H1 (cell line): ENCODE data around the gene CEP104. TPM values are rescaled to one million over a fixed set of nuclear protein-coding genes. Genes with fewer than 3 reads are reported as not detected.

Source experiments
- CTCF ChIA-PET: fragments of 300-600 bp; sonication (Branson Sonifier 250); formaldehyde crosslinking; loops from one replicate; lab custom pipeline; 2021; ENCODE audit not compliant: partially characterized antibody; lab: Charles Lee
- POLR2A ChIA-PET: fragments of 300-600 bp; sonication (Branson Sonifier 250); formaldehyde crosslinking; loops from one replicate; lab custom pipeline; 2021; ENCODE audit warnings: inconsistent platforms; ENCODE audit not compliant: partially characterized antibody; lab: Charles Lee
- DNase-seq, 2 experiments: peaks; one replicate each; pipeline versions ENCODE4 v3.0.0 to v3.0.0-alpha.2; 2010 to 2022; ENCODE audit warnings: low spot score in 2 of 2, low read depth in 1 of 2, mixed read lengths in 1 of 2
- FAIRE-seq: peaks from 2 replicates; lab custom pipeline; 2011; peaks lifted over from hg19 to GRCh38; lab: Jason Lieb, UNC
- H2AFZ ChIP-seq: 2 replicates; pipeline ENCODE4 v1.8.1; 2012; ENCODE audit warnings: low read length, inconsistent platforms
- H2AK5ac ChIP-seq: 2 replicates; pipeline ENCODE4 v1.6.1; 2013; ENCODE audit warnings: low read depth, low read length
- H2BK120ac ChIP-seq: replicated peaks from 2 replicates; pipeline ENCODE3; 2013; ENCODE audit warnings: low read depth, low read length, inconsistent platforms
- H2BK12ac ChIP-seq: 2 replicates; pipeline ENCODE4 v1.6.1; 2013; ENCODE audit warnings: low read depth, low read length
- H2BK15ac ChIP-seq: 2 replicates; pipeline ENCODE4 v1.6.1; 2013; ENCODE audit warnings: low read length
- H2BK20ac ChIP-seq: 2 replicates; pipeline ENCODE4 v1.6.1; 2013; ENCODE audit warnings: low read length
- H2BK5ac ChIP-seq: 2 replicates; pipeline ENCODE4 v1.6.1; 2013; ENCODE audit warnings: low read depth, low read length
- H3K14ac ChIP-seq: 2 replicates; pipeline ENCODE4 v1.6.1; 2013; ENCODE audit warnings: inconsistent platforms; ENCODE audit not compliant: insufficient read length
- H3K18ac ChIP-seq: 2 replicates; pipeline ENCODE4 v1.6.1; 2013; ENCODE audit warnings: low read length; ENCODE audit errors: extremely low read depth
- H3K23ac ChIP-seq: 2 replicates; pipeline ENCODE4 v1.6.1; 2013; ENCODE audit warnings: inconsistent platforms; ENCODE audit not compliant: insufficient read length
- H3K23me2 ChIP-seq: 2 replicates; pipeline ENCODE4 v1.6.1; 2013; ENCODE audit warnings: low read depth, low read length
- H3K27ac ChIP-seq: 2 replicates; pipeline ENCODE4 v1.6.1; 2011; ENCODE audit warnings: low read depth, low read length, inconsistent platforms
- H3K27me3 ChIP-seq, 4 experiments: replicated peaks in 1 of 4; 1 replicate in 1 of 4; 2 replicates in 3 of 4; pipeline versions ENCODE4 v1.6.1 to v1.8.1; 2011 to 2013; ENCODE audit warnings: low read length in 3 of 4, mild to moderate bottlenecking in 3 of 4, inconsistent platforms in 2 of 4, mixed read lengths in 2 of 4, moderate library complexity in 1 of 4; ENCODE audit not compliant: control insufficient read depth in 3 of 4, insufficient read depth in 3 of 4; ENCODE audit errors: extremely low read depth in 1 of 4
- H3K36me3 ChIP-seq, 4 experiments: 2 replicates each; pipeline versions ENCODE4 v1.6.1 to v1.8.1; 2011 to 2013; ENCODE audit warnings: mild to moderate bottlenecking in 4 of 4, low read length in 3 of 4, moderate library complexity in 2 of 4, control low read depth in 1 of 4, inconsistent platforms in 1 of 4; ENCODE audit not compliant: insufficient read depth in 4 of 4, control insufficient read depth in 2 of 4
- H3K4ac ChIP-seq: replicated peaks from 2 replicates; pipeline ENCODE3; 2013; ENCODE audit warnings: low read length, low read depth, mixed read lengths, inconsistent platforms; ENCODE audit not compliant: insufficient read length
- H3K4me1 ChIP-seq, 4 experiments: replicated peaks in 1 of 4; 1 replicate in 1 of 4; 2 replicates in 3 of 4; pipeline versions ENCODE4 v1.6.1 to v1.8.1; 2011 to 2013; ENCODE audit warnings: low read length in 3 of 4, inconsistent platforms in 2 of 4, mixed read lengths in 1 of 4; ENCODE audit not compliant: insufficient read depth in 4 of 4, control insufficient read depth in 3 of 4
- H3K4me2 ChIP-seq, 2 experiments: 2 replicates each; pipeline versions ENCODE4 v1.6.1 to v1.8.1; 2011 to 2013; ENCODE audit warnings: low read depth in 2 of 2, low read length in 2 of 2, control low read depth in 1 of 2, inconsistent platforms in 1 of 2, mild to moderate bottlenecking in 1 of 2; ENCODE audit not compliant: insufficient read depth in 1 of 2
- H3K4me3 ChIP-seq, 4 experiments: fragments of 200-600, 300-600 bp in 1 of 4; sonication (generic), shearing (Covaris generic), sonication (Bioruptor Twin) in 1 of 4; 2 replicates each; pipeline versions ENCODE4 v1.5.1 to v1.8.1; 2011 to 2016; ENCODE audit warnings: low read length in 4 of 4, low read depth in 3 of 4, control low read depth in 2 of 4, inconsistent platforms in 2 of 4, mild to moderate bottlenecking in 2 of 4, mixed read lengths in 1 of 4, moderate library complexity in 1 of 4; ENCODE audit not compliant: insufficient read depth in 2 of 4; ENCODE audit errors: extremely low read depth in 1 of 4
- H3K56ac ChIP-seq: replicated peaks from 2 replicates; pipeline ENCODE3; 2013; ENCODE audit warnings: low read depth, mild to moderate bottlenecking, mixed read lengths, low read length, inconsistent platforms; ENCODE audit not compliant: insufficient read length
- H3K79me1 ChIP-seq: 2 replicates; pipeline ENCODE4 v1.6.1; 2013; ENCODE audit warnings: low read depth, low read length, control low read depth
- H3K79me2 ChIP-seq, 2 experiments: 2 replicates each; pipeline versions ENCODE4 v1.6.1 to v1.8.1; 2012 to 2013; ENCODE audit warnings: low read length in 2 of 2, mild to moderate bottlenecking in 2 of 2, inconsistent platforms in 1 of 2; ENCODE audit not compliant: insufficient read depth in 2 of 2, control insufficient read depth in 1 of 2
- H3K9ac ChIP-seq, 4 experiments: replicated peaks in 1 of 4; 1 replicate in 1 of 4; 2 replicates in 3 of 4; pipeline versions ENCODE4 v1.6.1 to v1.8.1; 2011 to 2013; ENCODE audit warnings: low read depth in 3 of 4, low read length in 3 of 4, control low read depth in 2 of 4, mild to moderate bottlenecking in 2 of 4, moderate library complexity in 2 of 4, inconsistent platforms in 1 of 4; ENCODE audit errors: extremely low read depth in 1 of 4
- H3K9me3 ChIP-seq, 2 experiments: 2 replicates each; pipeline versions ENCODE4 v1.6.1 to v1.8.1; 2012 to 2013; ENCODE audit warnings: mild to moderate bottlenecking in 2 of 2, moderate library complexity in 2 of 2, control low read depth in 1 of 2, inconsistent platforms in 1 of 2, low read depth in 1 of 2, low read length in 1 of 2, mixed read lengths in 1 of 2; ENCODE audit not compliant: insufficient read depth in 2 of 2
- H4K20me1 ChIP-seq, 2 experiments: replicated peaks in 1 of 2; 2 replicates each; pipeline versions ENCODE3 to v1.8.1; 2011 to 2013; ENCODE audit warnings: inconsistent platforms in 2 of 2, low read length in 2 of 2, mild to moderate bottlenecking in 1 of 2; ENCODE audit not compliant: insufficient read depth in 2 of 2, control insufficient read depth in 1 of 2
- H4K5ac ChIP-seq: 2 replicates; pipeline ENCODE4 v1.6.1; 2013; ENCODE audit warnings: low read length, low read depth, mixed read lengths, inconsistent platforms; ENCODE audit not compliant: insufficient read length
- H4K8ac ChIP-seq: 2 replicates; pipeline ENCODE4 v1.8.0; 2013; ENCODE audit warnings: mild to moderate bottlenecking, moderate library complexity, low read length, inconsistent platforms; ENCODE audit not compliant: insufficient read depth; ENCODE audit errors: extremely low read depth
- H4K91ac ChIP-seq: replicated peaks from 2 replicates; pipeline ENCODE3; 2013; ENCODE audit warnings: low read length, mixed read lengths, inconsistent platforms; ENCODE audit not compliant: insufficient read length
- KDM1A ChIP-seq: fragments of 200-600, 300-600 bp; sonication (generic); IDR thresholded peaks from 2 replicates; pipeline ENCODE4 v1.7.1; 2016; ENCODE audit warnings: mild to moderate bottlenecking, low read length, borderline replicate concordance
- WGBS, 2 experiments: shearing (Covaris generic) in 1 of 2; methylation state at CpG; one replicate each; pipeline versions ENCODE4 v1.1.6 to v1.1.7; 2013 to 2015; ENCODE audit warnings: low lambda C conversion rate in 2 of 2, mixed read lengths in 2 of 2, inconsistent platforms in 1 of 2, low coverage in 1 of 2, missing lambda C conversion rate in 1 of 2; ENCODE audit not compliant: insufficient replicate concordance in 2 of 2, insufficient coverage in 1 of 2, insufficient read length in 1 of 2; ENCODE audit errors: extremely low coverage in 1 of 2, missing lambda C conversion rate in 1 of 2; 5-methylcytosine and 5-hydroxymethylcytosine counted together
- polyA plus RNA-seq, 7 experiments: library from polyadenylated mRNA; depleted of rRNA in 3 of 7; stranded (reverse) in 5 of 7; unstranded in 2 of 7; fragments of >200 nt in 5 of 7; fragments of 200-250 nt in 2 of 7; gene quantifications; 1 replicate in 5 of 7; 2 replicates in 1 of 7; 4 replicates in 1 of 7; pipeline versions ENCODE4 v1.2.1 to v1.2.3, GENCODE V29; 2011 to 2013; ENCODE audit warnings: missing spikeins in 2 of 7, mixed read lengths in 2 of 7
- total RNA-seq: library from RNA; stranded (reverse); fragmentation: NEBNext Ultra II Directional; extraction: Animal tissue kit (Norgen Biotek cat#: 25700); gene quantifications from 2 replicates; pipeline ENCODE4 v1.2.1, GENCODE V29; 2021
- TF ChIP-seq, protein P1 (sequence below): IDR thresholded peaks from 2 replicates; pipeline ENCODE4 v1.6.1; 2012; ENCODE audit warnings: low read length, inconsistent platforms

Gene CEP104
- total and polyA plus RNA-seq, 2 of the 8 experiments (the other 6 are each of a cell fraction or from before 2014, with no cell fraction given): 8.0 to 43.9 TPM

GRCh38 chr1:3902111-3902511 is 45.1 kb upstream of the CEP104 start:
- TF ChIP-seq, protein P1, sequence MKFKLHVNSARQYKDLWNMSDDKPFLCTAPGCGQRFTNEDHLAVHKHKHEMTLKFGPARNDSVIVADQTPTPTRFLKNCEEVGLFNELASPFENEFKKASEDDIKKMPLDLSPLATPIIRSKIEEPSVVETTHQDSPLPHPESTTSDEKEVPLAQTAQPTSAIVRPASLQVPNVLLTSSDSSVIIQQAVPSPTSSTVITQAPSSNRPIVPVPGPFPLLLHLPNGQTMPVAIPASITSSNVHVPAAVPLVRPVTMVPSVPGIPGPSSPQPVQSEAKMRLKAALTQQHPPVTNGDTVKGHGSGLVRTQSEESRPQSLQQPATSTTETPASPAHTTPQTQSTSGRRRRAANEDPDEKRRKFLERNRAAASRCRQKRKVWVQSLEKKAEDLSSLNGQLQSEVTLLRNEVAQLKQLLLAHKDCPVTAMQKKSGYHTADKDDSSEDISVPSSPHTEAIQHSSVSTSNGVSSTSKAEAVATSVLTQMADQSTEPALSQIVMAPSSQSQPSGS: no peak
- TF ChIP-seq KDM1A: no peak
- Histone ChIP-seq H3K4me3 (no peak overlapping the region), H3K23me2 (peaks cover 8% of the 10 kb centered on the region), H3K4me1 (peaks cover 0 to 12% (median 3%) of the 10 kb centered on the region in 4 experiments; a peak in 1 of 7 replicates), H2BK5ac (no peak overlapping the region), H3K4ac (no peak overlapping the region), H3K4me2 (no peak overlapping the region), H3K79me1 (peaks cover 4% of the 10 kb centered on the region; the same call in 1 of the 2 replicates), H3K56ac (no peak overlapping the region), H4K8ac (no peak overlapping the region), H3K9me3 (no peaks in the 10 kb centered on the region), H2BK12ac (no peak overlapping the region), H3K27me3 (no peaks in the 10 kb centered on the region), H4K91ac (no peak overlapping the region), H2BK120ac (no peak overlapping the region), H2BK20ac (no peak overlapping the region), H3K14ac (no peak overlapping the region), H2AK5ac (no peak overlapping the region), H4K5ac (no peak overlapping the region), H3K9ac (no peak overlapping the region), H3K23ac (no peak overlapping the region), H3K18ac (no peak overlapping the region), H3K27ac (no peak overlapping the region), H4K20me1 (peaks cover 0 to 3% of the 10 kb centered on the region in 2 experiments), H2BK15ac (no peak overlapping the region), H3K36me3 (no peaks in the 10 kb centered on the region), H3K79me2 (peaks cover 5 to 23% of the 10 kb centered on the region in 2 experiments; a peak in 3 of 4 replicates), H2AFZ (no peak overlapping the region)
- no peak for DNase-seq
- FAIRE-seq: no peak
- ChIA-PET CTCF (interaction anchor here (1.1 kb wide), 1 partner anchor 17 kb away, joined by 3 read pairs; no protein-coding TSS in a partner anchor), POLR2A (no interaction called here)
- WGBS, 2 experiments: 95% methylated on average over 15 of the region's 15 CpGs; no CpG with 5 or more reads in 1 of the 2 experiments
